ENCODE measurements around the gene COA1. TPM values are rescaled to one million over a fixed set of nuclear protein-coding genes. Genes with fewer than 3 reads are reported as not detected.

The COA1 gene
- total RNA-seq, 4 donors from 2014 or later = 25.9 to 36.0 (median 31.1) TPM

DNA sequence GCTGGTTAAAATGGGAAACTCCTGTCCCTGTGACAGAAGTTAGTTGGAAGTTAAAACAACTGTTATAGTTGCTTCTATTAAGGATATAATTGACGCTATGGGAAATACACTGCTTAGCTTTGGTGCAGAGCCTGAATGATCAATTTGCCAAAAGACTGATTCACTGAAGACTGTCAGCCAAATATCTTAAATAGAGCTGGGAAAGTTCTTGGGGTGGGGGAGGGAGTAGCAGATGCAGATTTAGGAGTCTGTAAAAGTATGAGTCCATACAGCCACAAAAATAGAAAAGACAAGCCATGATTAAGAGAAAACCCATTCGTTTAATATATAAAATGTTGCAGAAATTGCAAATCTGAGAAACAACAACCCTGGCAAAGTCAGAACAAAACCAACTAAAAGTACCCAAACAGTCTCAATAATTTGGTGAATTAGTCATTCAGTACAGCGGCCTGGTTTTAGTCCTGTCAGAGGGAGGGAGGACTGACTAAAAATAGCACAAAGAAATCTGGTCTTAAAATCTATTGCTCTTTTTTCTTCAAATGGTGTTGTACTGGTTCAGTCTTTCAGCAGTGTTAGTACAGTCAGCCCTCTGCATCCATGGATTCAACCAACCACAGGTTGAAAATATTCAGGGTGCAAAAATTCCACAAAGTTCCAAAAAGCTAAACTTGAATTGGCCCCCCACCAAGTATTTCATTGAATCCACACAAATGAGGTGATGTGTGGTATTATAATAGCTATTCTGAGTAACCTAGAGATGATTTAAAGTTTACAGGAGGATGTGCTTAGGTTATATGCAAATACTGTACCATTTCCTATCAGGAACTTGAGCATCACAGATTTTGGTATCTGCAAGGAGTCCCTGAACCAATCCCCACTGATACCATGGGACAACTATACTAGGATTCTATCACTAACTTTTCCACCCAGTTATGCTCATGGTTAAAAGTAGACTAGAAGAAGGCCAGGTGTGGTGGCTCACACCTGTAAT lies 116.4 kb downstream of the COA1 start:
- H3K4me3 ChIP-seq (ENCODE audit: low read depth, poor library complexity, severe bottlenecking) = no peak overlapping the region
- WGBS, 2 donors = 27 to 31% methylated on average over 3 of the region's 3 CpGs
- no peak for DNase-seq (ENCODE audit: low spot score in 2 of 2)
- TF ChIP-seq, protein P1, sequence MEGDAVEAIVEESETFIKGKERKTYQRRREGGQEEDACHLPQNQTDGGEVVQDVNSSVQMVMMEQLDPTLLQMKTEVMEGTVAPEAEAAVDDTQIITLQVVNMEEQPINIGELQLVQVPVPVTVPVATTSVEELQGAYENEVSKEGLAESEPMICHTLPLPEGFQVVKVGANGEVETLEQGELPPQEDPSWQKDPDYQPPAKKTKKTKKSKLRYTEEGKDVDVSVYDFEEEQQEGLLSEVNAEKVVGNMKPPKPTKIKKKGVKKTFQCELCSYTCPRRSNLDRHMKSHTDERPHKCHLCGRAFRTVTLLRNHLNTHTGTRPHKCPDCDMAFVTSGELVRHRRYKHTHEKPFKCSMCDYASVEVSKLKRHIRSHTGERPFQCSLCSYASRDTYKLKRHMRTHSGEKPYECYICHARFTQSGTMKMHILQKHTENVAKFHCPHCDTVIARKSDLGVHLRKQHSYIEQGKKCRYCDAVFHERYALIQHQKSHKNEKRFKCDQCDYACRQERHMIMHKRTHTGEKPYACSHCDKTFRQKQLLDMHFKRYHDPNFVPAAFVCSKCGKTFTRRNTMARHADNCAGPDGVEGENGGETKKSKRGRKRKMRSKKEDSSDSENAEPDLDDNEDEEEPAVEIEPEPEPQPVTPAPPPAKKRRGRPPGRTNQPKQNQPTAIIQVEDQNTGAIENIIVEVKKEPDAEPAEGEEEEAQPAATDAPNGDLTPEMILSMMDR (IDR thresholded peaks at IDR 0.05) = no peak
- no peak for TF ChIP-seq POLR2A (IDR thresholded peaks at IDR 0.05)
- intact Hi-C loops (cut with DNase I; ENCODE audit: low total_unique reads) = no loop called here

GRCh38 chr7:43612128-43612527 lies 117.2 kb downstream of the COA1 start:
- intact Hi-C loops (cut with DNase I; ENCODE audit: low total_unique reads) = no loop called here
- no peak for DNase-seq (ENCODE audit: low spot score in 2 of 2)
- TF ChIP-seq, protein P1 (IDR thresholded peaks at IDR 0.05) = no peak
- no peak overlapping the region for H3K4me3 ChIP-seq (ENCODE audit: low read depth, poor library complexity, severe bottlenecking)
- 68 to 70% methylated on average over 5 of the region's 5 CpGs for WGBS, 2 donors

DNA sequence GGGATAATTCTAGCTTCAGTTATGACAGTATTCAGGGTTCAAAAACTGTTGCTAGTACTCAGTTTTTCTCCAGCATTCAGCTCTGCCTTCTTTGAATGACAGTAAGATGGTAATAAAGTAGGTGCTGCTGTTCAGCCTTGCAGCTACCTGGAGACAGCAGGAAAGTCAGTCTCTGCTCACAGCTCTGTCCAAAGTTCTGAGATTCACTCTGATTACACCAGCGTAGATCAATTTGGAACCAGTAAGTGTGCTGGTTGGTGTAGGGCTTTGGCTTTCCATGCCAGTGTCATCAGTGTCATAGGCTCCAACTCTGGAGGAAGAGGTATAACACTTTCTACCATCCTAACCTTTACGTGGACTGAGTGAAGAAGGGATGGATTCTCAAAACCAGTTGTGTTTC lies 120.2 kb downstream of the COA1 start:
- WGBS, 2 donors = 96 to 97% methylated on average over 2 of the region's 2 CpGs
- intact Hi-C loops (cut with DNase I; ENCODE audit: low total_unique reads) = no loop called here
- H3K4me3 ChIP-seq (ENCODE audit: low read depth, poor library complexity, severe bottlenecking) = no peak overlapping the region
- no peak for DNase-seq (ENCODE audit: low spot score in 2 of 2)
- no peak for TF ChIP-seq POLR2A (IDR thresholded peaks at IDR 0.05)
- TF ChIP-seq, protein P1 (IDR thresholded peaks at IDR 0.05) = no peak

GRCh38 chr7:43604251-43604650 lies 125.1 kb downstream of the COA1 start:
- H3K4me3 ChIP-seq (ENCODE audit: low read depth, poor library complexity, severe bottlenecking) = no peak overlapping the region

DNA sequence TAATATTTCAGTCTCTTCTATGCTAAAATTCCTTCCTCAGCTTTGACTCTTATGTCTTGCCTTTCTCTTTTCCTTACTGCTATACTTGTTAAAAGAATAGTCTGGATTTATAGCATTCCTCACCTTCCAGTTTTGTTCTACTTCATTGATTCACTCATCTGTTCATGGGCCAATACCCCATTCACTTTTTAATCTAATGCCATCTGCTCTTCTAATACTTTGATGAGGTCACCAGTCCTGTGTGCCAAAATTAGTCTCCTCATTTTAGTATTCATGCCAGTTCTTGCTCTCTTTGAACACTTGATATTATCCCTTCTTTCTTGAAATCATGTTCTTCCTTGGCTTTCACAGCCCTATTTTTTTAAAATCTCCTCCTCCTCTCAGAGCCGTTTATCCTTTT lies 127.1 kb downstream of the COA1 start:
- no peak overlapping the region for H3K4me3 ChIP-seq (ENCODE audit: low read depth, poor library complexity, severe bottlenecking)
- intact Hi-C loops (cut with DNase I; ENCODE audit: low total_unique reads) = no loop called here
- no peak for DNase-seq (ENCODE audit: low spot score in 2 of 2)
- TF ChIP-seq, protein P1 (IDR thresholded peaks at IDR 0.05) = no peak
- TF ChIP-seq POLR2A (IDR thresholded peaks at IDR 0.05) = no peak
- WGBS, 2 donors = 34 to 41% methylated on average over 1 of the region's 1 CpG

More at GRCh38 chr7:43604251-43604650, 125.1 kb downstream of the COA1 start:
- TF ChIP-seq POLR2A (IDR thresholded peaks at IDR 0.05) = no peak
- TF ChIP-seq, protein P1 (IDR thresholded peaks at IDR 0.05) = no peak
- intact Hi-C loops (cut with DNase I; ENCODE audit: low total_unique reads) = no loop called here
- no peak for DNase-seq (ENCODE audit: low spot score in 2 of 2)
- 86 to 100% methylated on average over 1 of the region's 1 CpG for WGBS, 2 donors

All from lower leg skin (tissue), 4 donors.